ENCODE data around the gene MBD6. TPM values are rescaled to one million over a fixed set of nuclear protein-coding genes. Genes with fewer than 3 reads are reported as not detected.
"Not testable (repeated sequence)": the region's sequence is repeated elsewhere in the genome, so short reads cannot be mapped to it uniquely, and the experiment has no call there.

MBD6 gene
- total RNA-seq, 1 experiment from 2014 or later: 78.4 TPM

DNA sequence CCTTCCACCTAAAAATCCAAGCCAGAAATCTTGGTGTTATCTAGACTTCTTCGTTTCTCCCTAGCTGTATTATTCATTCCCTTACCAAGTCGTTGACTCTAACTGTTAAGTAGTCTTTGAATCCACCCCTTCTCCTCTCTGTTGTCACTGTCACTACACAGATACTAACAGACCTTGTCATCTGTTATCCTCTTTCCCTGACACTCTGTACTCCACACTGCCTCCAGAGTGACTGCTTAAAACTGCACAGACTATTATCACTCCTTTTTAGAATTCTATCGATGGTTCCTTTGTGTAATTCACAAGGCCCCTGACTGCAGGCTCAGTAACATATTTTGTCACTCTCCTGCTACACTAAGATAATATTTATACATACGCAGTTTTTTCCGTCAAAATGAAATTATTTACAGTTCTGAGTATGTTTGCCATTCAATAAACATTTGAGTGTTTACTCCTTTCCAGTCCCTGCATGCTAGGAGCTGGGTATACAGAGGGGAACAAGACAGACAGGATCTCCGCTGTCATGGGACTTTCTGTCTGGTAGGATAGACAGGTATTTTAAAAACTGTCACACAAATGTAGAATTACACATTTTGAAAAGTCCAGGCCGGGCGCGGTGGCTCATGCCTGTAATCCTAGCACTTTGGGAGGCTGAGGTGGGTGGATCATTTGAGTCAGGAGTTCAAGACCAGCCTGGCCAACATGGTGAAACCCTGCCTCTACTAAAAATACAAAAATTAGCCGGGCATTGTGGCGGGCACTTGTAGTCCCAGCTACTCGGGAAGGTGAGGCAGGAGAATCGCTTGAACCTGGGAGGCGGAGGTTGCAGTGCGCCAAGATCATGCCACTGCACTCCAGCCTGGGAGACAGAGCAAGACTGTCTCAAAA lies 31.0 kb upstream of the MBD6 start:
- Histone ChIP-seq H2AFZ (no peak overlapping the region), H4K20me1 (ENCODE audit: insufficient read depth) (peaks cover 41% of the 10 kb centered on the region), H3K27me3 (ENCODE audit: insufficient read depth, low read depth) (no peaks in the 10 kb centered on the region), H3K36me3 (ENCODE audit: low read depth) (peaks cover 43% of the 10 kb centered on the region), H3F3A (ENCODE audit: insufficient read depth, low read depth) (peaks cover 35% of the 10 kb centered on the region; the same call in 1 of the 2 replicates), H3K4me2 (no peak overlapping the region), H3K79me2 (ENCODE audit: low read depth) (peaks cover 41% of the 10 kb centered on the region), H3K4me3 (no peak overlapping the region), H3K9me2 (ENCODE audit: insufficient read depth) (no peaks in the 10 kb centered on the region), H3K27ac (no peak overlapping the region), H3K4me1 (replicated peaks; ENCODE audit: insufficient read depth) (no peaks in the 10 kb centered on the region; the same call in 1 of the 2 replicates), H3K9me3 (ENCODE audit: insufficient read depth, low read depth) (no peaks in the 10 kb centered on the region)
- no peak for TF ChIP-seq EZH2 (IDR thresholded peaks at IDR 0.05; ENCODE audit: low read depth)
- TF ChIP-seq, protein P1, sequence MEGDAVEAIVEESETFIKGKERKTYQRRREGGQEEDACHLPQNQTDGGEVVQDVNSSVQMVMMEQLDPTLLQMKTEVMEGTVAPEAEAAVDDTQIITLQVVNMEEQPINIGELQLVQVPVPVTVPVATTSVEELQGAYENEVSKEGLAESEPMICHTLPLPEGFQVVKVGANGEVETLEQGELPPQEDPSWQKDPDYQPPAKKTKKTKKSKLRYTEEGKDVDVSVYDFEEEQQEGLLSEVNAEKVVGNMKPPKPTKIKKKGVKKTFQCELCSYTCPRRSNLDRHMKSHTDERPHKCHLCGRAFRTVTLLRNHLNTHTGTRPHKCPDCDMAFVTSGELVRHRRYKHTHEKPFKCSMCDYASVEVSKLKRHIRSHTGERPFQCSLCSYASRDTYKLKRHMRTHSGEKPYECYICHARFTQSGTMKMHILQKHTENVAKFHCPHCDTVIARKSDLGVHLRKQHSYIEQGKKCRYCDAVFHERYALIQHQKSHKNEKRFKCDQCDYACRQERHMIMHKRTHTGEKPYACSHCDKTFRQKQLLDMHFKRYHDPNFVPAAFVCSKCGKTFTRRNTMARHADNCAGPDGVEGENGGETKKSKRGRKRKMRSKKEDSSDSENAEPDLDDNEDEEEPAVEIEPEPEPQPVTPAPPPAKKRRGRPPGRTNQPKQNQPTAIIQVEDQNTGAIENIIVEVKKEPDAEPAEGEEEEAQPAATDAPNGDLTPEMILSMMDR (conservative IDR thresholded peaks at IDR 0.05): 0 out of 2 replicates have a peak, but pooled peaks have one; percentile 27
- no TSS peak for BruUV-seq (replicated peaks)
- no peak for DNase-seq
- ChIA-PET POLR2A (ENCODE audit: unreplicated experiment) (no interaction called here), CTCF (no interaction called here)
- intact Hi-C loops (cut with micrococcal nuclease; ENCODE audit: unreplicated experiment): no loop called here

DNA sequence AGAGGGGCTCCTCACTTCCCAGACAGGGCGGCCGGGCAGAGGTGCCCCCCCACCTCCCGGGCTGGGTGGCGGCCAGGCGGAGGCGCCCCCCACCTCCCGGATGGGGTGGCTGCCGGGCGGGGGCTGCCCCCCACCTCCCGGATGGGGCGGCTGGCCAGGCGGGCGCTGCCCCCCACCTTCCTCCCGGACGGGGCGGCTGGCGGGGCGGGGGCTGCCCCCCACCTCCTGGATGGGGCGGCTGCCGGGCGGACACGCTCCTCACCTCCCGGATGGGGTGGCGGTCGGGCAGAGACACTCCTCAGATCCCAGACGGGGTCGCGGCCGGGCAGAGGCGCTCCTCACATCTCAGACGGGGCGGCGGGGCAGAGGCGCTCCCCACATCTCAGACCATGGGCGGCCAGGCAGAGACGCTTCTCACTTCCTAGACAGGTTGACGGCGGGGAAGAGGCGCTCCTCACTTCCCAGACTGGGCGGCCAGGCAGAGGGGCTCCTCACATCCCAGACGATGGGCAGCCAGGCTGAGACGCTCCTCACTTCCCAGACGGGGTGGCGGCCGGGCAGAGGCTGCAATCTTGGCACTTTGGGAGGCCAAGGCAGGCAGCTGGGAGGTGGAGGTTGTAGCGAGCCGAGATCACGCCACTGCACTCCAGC lies 27.4 kb upstream of the MBD6 start:
- H3K4me3 ChIP-seq; CTCF ChIA-PET; DNase-seq; H3K27me3 ChIP-seq (ENCODE audit: insufficient read depth, low read depth); H3K9me3 ChIP-seq (ENCODE audit: insufficient read depth, low read depth); H3K4me1 ChIP-seq (replicated peaks; ENCODE audit: insufficient read depth); H3K27ac ChIP-seq; H3K4me2 ChIP-seq; intact Hi-C loops (cut with micrococcal nuclease; ENCODE audit: unreplicated experiment); H2AFZ ChIP-seq; H3K9me2 ChIP-seq (ENCODE audit: insufficient read depth); POLR2A ChIA-PET (ENCODE audit: unreplicated experiment); BruUV-seq (replicated peaks): not testable (repeated sequence)
- peaks cover 24% of the 10 kb centered on the region; the same call in 1 of the 2 replicates for H3F3A ChIP-seq (ENCODE audit: insufficient read depth, low read depth)
- peaks cover 42% of the 10 kb centered on the region for H3K36me3 ChIP-seq (ENCODE audit: low read depth)
- peaks cover 18% of the 10 kb centered on the region for H3K79me2 ChIP-seq (ENCODE audit: low read depth)
- H4K20me1 ChIP-seq (ENCODE audit: insufficient read depth): peaks cover 52% of the 10 kb centered on the region

DNA sequence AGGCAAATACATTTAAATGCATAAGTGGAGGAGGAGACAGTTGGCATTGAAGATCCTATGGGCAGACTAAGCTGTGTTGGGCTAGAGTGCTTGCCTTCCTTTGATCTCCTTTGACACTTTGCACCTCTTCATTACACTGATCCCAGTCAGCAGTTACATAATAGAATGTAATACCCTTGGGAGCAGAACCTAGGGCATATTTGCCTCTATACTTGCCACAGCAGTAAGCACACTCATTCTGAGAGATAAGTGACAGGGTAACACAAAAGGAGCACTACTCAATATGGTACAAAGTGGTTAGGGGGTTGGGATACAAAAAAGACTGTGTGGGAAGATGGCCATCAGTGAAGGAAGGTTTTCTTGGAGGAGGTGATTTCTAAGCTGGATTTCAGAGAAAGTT lies 25.8 kb upstream of the MBD6 start:
- TF ChIP-seq EZH2 (IDR thresholded peaks at IDR 0.05; ENCODE audit: low read depth): no peak
- TF ChIP-seq, protein P1 (conservative IDR thresholded peaks at IDR 0.05): no peak
- H3K9me2 ChIP-seq (ENCODE audit: insufficient read depth): no peaks in the 10 kb centered on the region

More for the DNA sequence above, 25.8 kb upstream of the MBD6 start:
- H3K4me1 ChIP-seq (replicated peaks; ENCODE audit: insufficient read depth): no peaks in the 10 kb centered on the region
- peaks cover 17% of the 10 kb centered on the region; the same call in 1 of the 2 replicates for H3F3A ChIP-seq (ENCODE audit: insufficient read depth, low read depth)
- H3K4me2 ChIP-seq: no peak overlapping the region
- no peaks in the 10 kb centered on the region for H3K27me3 ChIP-seq (ENCODE audit: insufficient read depth, low read depth)
- intact Hi-C loops (cut with micrococcal nuclease; ENCODE audit: unreplicated experiment): no loop called here
- peaks cover 43% of the 10 kb centered on the region for H3K36me3 ChIP-seq (ENCODE audit: low read depth)
- peaks cover 8% of the 10 kb centered on the region; the same call in 1 of the 2 replicates for H3K79me2 ChIP-seq (ENCODE audit: low read depth)
- no peak overlapping the region for H3K27ac ChIP-seq
- no peak overlapping the region for H3K4me3 ChIP-seq
- no peak overlapping the region for H2AFZ ChIP-seq
- H3K9me3 ChIP-seq (ENCODE audit: insufficient read depth, low read depth): no peaks in the 10 kb centered on the region
- DNase-seq: no peak
- peaks cover 63% of the 10 kb centered on the region for H4K20me1 ChIP-seq (ENCODE audit: insufficient read depth)
- no TSS peak for BruUV-seq (replicated peaks)
- ChIA-PET CTCF (no interaction called here), POLR2A (ENCODE audit: unreplicated experiment) (interaction anchor here (0.7 kb wide), 1 partner anchor 21 kb away, joined by 4 read pairs; no protein-coding TSS in a partner anchor)
